Measurements from ENCODE around the gene ACOT6. TPM values are rescaled to one million over a fixed set of nuclear protein-coding genes. Genes with fewer than 3 reads are reported as not detected.
"Not testable (repeated sequence)": the region's sequence is repeated elsewhere in the genome, so short reads cannot be mapped to it uniquely, and the experiment has no call there.

Gene ACOT6
- total and polyA plus RNA-seq, 9 of the 15 experiments (the other 6 are each of a cell fraction or from before 2014, with no cell fraction given) = not detected

DNA sequence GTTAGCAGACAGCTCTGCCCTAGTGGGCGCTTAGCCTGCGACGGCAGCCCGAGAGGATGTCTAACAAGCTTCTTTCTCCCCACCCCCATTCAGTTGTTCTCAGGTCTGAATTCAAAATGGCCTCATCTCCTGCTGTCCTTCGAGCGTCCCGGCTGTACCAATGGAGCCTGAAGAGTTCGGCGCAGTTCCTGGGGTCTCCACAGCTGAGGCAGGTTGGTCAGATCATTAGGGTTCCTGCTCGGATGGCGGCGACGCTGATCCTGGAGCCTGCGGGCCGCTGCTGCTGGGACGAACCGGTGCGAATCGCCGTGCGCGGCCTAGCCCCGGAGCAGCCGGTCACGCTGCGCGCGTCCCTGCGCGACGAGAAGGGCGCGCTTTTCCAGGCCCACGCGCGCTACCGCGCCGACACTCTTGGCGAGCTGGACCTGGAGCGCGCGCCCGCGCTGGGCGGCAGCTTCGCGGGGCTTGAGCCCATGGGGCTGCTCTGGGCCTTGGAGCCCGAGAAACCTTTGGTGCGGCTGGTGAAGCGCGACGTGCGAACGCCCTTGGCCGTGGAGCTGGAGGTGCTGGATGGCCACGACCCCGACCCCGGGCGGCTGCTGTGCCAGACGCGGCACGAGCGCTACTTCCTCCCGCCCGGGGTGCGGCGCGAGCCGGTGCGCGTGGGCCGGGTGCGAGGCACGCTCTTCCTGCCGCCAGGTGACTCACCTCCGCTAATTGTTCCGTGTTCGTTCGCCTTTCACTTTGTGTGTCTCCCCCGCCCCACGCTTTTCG lies 42.9 kb upstream of the ACOT6 start, which contains the start of gene ACOT2:
ACOT2 (plus strand) TSS at position 29 of the 774 bp plus-strand sequence; CDS start at position 57, 28 bp downstream.
- H4K20me1 ChIP-seq (replicated peaks; ENCODE audit: control insufficient read depth, insufficient read depth, low read length); H3K27me3 ChIP-seq (ENCODE audit: control insufficient read depth in 2 of 2, insufficient read depth in 2 of 2, low read length in 2 of 2); H3K9me3 ChIP-seq (replicated peaks; ENCODE audit: control insufficient read depth, insufficient read depth, low read depth, low read length); H3K79me2 ChIP-seq (ENCODE audit: control insufficient read depth, insufficient read depth, low read length); H3K27ac ChIP-seq (ENCODE audit: extremely low read depth, low read depth, low read length); CTCF ChIA-PET (ENCODE audit: low intra/inter-chr PET ratio); H2AFZ ChIP-seq (ENCODE audit: low read depth, low read length); H3K4me2 ChIP-seq (ENCODE audit: insufficient read depth, low read length); H3K4me1 ChIP-seq (replicated peaks in 1 of 2; ENCODE audit: control insufficient read depth in 2 of 2, insufficient read depth in 2 of 2, low read length in 2 of 2); FAIRE-seq; H3K9me1 ChIP-seq (ENCODE audit: control insufficient read depth, insufficient read depth, low read length); in situ Hi-C loops (cut with MboI); POLR2A ChIA-PET; BruUV-seq (replicated peaks); H3K9ac ChIP-seq (ENCODE audit: insufficient read depth in 1 of 2, low read depth in 2 of 2, low read length in 2 of 2); ATAC-seq; H3K36me3 ChIP-seq (ENCODE audit: control insufficient read depth, insufficient read depth, low read length); H3K4me3 ChIP-seq: not testable (repeated sequence)
- peak in 3 of 4 experiments; percentile 0 for DNase-seq (ENCODE audit: extremely low read depth in 1 of 4, low spot score in 3 of 4)
- intact Hi-C loops (cut with micrococcal nuclease) = loop anchor here (2.0 kb wide), 1 partner anchor 51 kb away; no protein-coding TSS in a partner anchor
- 49% methylated on average over 4 of the region's 83 CpGs for WGBS (ENCODE audit: insufficient coverage, low coverage, missing lambda C conversion rate)
- TF ChIP-seq YY1 (IDR thresholded peaks at IDR 0.05; ENCODE audit: borderline replicate concordance in 1 of 3, control insufficient read depth in 1 of 3, extremely low read depth in 1 of 3, insufficient read depth in 3 of 3, insufficient read length in 1 of 3, insufficient replicate concordance in 2 of 3, low read depth in 1 of 3, low read length in 2 of 3) = peak in 1 of 3 experiments; percentile 38
- TF ChIP-seq, protein P1, sequence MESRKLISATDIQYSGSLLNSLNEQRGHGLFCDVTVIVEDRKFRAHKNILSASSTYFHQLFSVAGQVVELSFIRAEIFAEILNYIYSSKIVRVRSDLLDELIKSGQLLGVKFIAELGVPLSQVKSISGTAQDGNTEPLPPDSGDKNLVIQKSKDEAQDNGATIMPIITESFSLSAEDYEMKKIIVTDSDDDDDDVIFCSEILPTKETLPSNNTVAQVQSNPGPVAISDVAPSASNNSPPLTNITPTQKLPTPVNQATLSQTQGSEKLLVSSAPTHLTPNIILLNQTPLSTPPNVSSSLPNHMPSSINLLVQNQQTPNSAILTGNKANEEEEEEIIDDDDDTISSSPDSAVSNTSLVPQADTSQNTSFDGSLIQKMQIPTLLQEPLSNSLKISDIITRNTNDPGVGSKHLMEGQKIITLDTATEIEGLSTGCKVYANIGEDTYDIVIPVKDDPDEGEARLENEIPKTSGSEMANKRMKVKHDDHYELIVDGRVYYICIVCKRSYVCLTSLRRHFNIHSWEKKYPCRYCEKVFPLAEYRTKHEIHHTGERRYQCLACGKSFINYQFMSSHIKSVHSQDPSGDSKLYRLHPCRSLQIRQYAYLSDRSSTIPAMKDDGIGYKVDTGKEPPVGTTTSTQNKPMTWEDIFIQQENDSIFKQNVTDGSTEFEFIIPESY (CRISPR knock-in tag; IDR thresholded peaks at IDR 0.05) = 0 out of 2 replicates have a peak, but pooled peaks have one; percentile 26
